H1 (cell line): Measurements from ENCODE around the gene EFHC1. TPM values are rescaled to one million over a fixed set of nuclear protein-coding genes. Genes with fewer than 3 reads are reported as not detected.

Experiments used
- CBX5 ChIP-seq: fragments of 300-800, 300-1000 bp; sonication (generic); IDR thresholded peaks from 2 replicates; pipeline ENCODE4 v1.7.1; 2016; ENCODE audit warnings: antibody characterized with exemption, low read length, low read depth
- CEBPB ChIP-seq: IDR thresholded peaks from 2 replicates; pipeline ENCODE4 v1.6.1; 2012; ENCODE audit warnings: low read depth, low read length
- EZH2 ChIP-seq: fragments of 200-600 bp; sonication (generic); IDR thresholded peaks from 2 replicates; pipeline ENCODE4 v1.7.1; 2012; ENCODE audit warnings: low read depth, mild to moderate bottlenecking, moderate library complexity, low read length, inconsistent platforms; ENCODE audit not compliant: severe bottlenecking
- HDAC6 ChIP-seq: IDR thresholded peaks from one replicate; pipeline ENCODE4 v1.7.1; 2012; ENCODE audit warnings: low read depth, mild to moderate bottlenecking, inconsistent platforms, low read length, moderate library complexity
- POU5F1 ChIP-seq: IDR thresholded peaks from 2 replicates; pipeline ENCODE4 v1.6.1; 2011; ENCODE audit warnings: low read depth, mild to moderate bottlenecking, low read length, moderate library complexity
- RXRA ChIP-seq: IDR thresholded peaks from 2 replicates; pipeline ENCODE4 v1.6.1; 2011; ENCODE audit warnings: low read depth, mild to moderate bottlenecking, low read length, moderate library complexity; ENCODE audit not compliant: insufficient read depth
- SIX5 ChIP-seq: IDR thresholded peaks from 2 replicates; pipeline ENCODE4 v1.6.1; 2011; ENCODE audit warnings: mild to moderate bottlenecking, low read depth, low read length
- SUZ12 ChIP-seq: fragments of 200-600 bp; sonication (generic); IDR thresholded peaks from 2 replicates; pipeline ENCODE4 v1.6.1; 2012; ENCODE audit warnings: mild to moderate bottlenecking, inconsistent platforms, low read length, moderate library complexity, mixed read lengths
- TAF1 ChIP-seq: IDR thresholded peaks from 2 replicates; pipeline ENCODE4 v1.6.1; 2011; ENCODE audit warnings: mild to moderate bottlenecking, low read depth, low read length
- polyA plus RNA-seq, 7 experiments: library from polyadenylated mRNA; depleted of rRNA in 3 of 7; stranded (reverse) in 5 of 7; unstranded in 2 of 7; fragments of >200 nt in 5 of 7; fragments of 200-250 nt in 2 of 7; gene quantifications; 1 replicate in 5 of 7; 2 replicates in 1 of 7; 4 replicates in 1 of 7; pipeline versions ENCODE4 v1.2.1 to v1.2.3, GENCODE V29; 2011 to 2013; ENCODE audit warnings: missing spikeins in 2 of 7, mixed read lengths in 2 of 7
- total RNA-seq: library from RNA; stranded (reverse); fragmentation: NEBNext Ultra II Directional; extraction: Animal tissue kit (Norgen Biotek cat#: 25700); gene quantifications from 2 replicates; pipeline ENCODE4 v1.2.1, GENCODE V29; 2021

The EFHC1 gene
- total and polyA plus RNA-seq, 2 of the 8 experiments (the other 6 are each of a cell fraction or from before 2014, with no cell fraction given) = 10.5 to 16.4 TPM

DNA sequence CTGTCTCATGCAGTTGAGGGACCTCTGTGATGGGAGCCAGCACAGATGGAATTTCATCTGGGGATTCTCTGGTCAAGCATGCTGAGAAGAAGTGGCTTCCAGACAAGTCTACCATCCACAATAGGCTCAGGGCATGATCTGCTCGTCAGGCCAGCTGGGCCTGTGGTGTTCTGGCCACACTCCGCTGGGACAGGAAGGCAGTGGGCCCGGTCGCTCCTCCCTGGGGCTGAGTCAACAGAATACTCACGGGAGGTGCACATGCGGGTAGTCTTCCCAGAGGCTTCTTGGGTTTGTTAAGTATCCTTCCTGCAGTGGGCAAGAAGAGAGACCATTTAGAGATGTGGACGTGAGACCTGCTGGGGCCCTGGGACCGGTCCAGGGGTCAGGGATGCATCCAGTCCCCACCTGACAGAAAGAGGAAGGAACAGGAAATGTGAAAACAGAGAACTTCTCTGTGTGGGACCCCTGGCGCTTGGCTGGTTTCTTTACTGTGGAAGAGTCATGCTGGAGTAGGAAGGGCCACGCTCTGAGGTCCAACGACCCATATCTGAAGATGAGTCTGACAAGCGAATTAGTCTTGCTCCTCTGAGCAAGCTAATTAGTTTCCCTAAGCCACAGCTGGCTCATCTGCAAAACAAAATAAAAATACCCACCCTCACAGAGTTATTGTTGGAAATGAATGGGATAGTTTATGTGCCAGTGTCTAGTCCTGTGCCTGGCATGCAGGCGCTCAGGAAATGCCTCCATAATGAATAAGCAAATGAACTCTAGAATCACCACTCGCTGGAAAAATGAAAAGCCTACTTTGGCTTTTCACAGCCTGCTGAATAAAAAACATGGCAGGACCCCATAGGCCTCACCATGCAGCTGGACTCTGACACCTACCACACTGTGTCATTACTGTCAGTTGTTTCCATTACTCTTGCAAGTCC is 89.4 kb downstream of the EFHC1 start (continued):
- TF ChIP-seq CEBPB (no peak), TAF1 (no peak), HDAC6 (no peak), CBX5 (no peak), SUZ12 (no peak), RXRA (no peak), SIX5 (no peak), POU5F1 (no peak), EZH2 (no peak)
